Trophoblast cell (in vitro differentiated cells and primary cell): ENCODE measurements around the gene PCDHB9.
"Not testable (repeated sequence)": the region's sequence is repeated elsewhere in the genome, so short reads cannot be mapped to it uniquely, and the experiment has no call there.

Source experiments
- DNase-seq, 2 donors: peaks; one replicate each; pipeline ENCODE4 v3.0.0-alpha.2; 2016
- H2AFZ ChIP-seq: 2 replicates; pipeline ENCODE4 v1.6.1; 2013; ENCODE audit warnings: low read length, moderate library complexity, mild to moderate bottlenecking; ENCODE audit not compliant: insufficient read depth, poor library complexity
- H2AK5ac ChIP-seq: 2 replicates; pipeline ENCODE4 v1.6.1; 2013; ENCODE audit warnings: mild to moderate bottlenecking, low read length
- H2BK120ac ChIP-seq: 2 replicates; pipeline ENCODE4 v1.6.1; 2013; ENCODE audit warnings: low read length, mild to moderate bottlenecking, moderate library complexity; ENCODE audit not compliant: insufficient read depth, poor library complexity
- H2BK12ac ChIP-seq: 2 replicates; pipeline ENCODE4 v1.6.1; 2013; ENCODE audit warnings: mild to moderate bottlenecking, low read length, moderate library complexity
- H2BK5ac ChIP-seq: 2 replicates; pipeline ENCODE4 v1.6.1; 2013; ENCODE audit warnings: low read length, low read depth, moderate library complexity, mild to moderate bottlenecking; ENCODE audit not compliant: poor library complexity
- H3K14ac ChIP-seq: 2 replicates; pipeline ENCODE4 v1.6.1; 2013; ENCODE audit warnings: mild to moderate bottlenecking, low read length
- H3K18ac ChIP-seq: 2 replicates; pipeline ENCODE4 v1.6.1; 2013; ENCODE audit warnings: mild to moderate bottlenecking, low read length
- H3K23ac ChIP-seq: 2 replicates; pipeline ENCODE4 v1.6.1; 2013; ENCODE audit warnings: low read length
- H3K27ac ChIP-seq: 2 replicates; pipeline ENCODE4 v1.5.1; 2013; ENCODE audit warnings: low read depth, mild to moderate bottlenecking, inconsistent platforms, low read length, moderate library complexity
- H3K27me3 ChIP-seq: 2 replicates; pipeline ENCODE4 v1.6.1; 2013; ENCODE audit warnings: inconsistent platforms, mild to moderate bottlenecking, low read length, moderate library complexity; ENCODE audit not compliant: insufficient read depth
- H3K36me3 ChIP-seq, 2 experiments: 1 replicate in 1 of 2; 2 replicates in 1 of 2; pipeline ENCODE4 v1.6.1; 2013; ENCODE audit warnings: low read length in 2 of 2, mild to moderate bottlenecking in 2 of 2, moderate library complexity in 1 of 2; ENCODE audit not compliant: insufficient read depth in 2 of 2, control insufficient read depth in 1 of 2
- H3K4ac ChIP-seq: 2 replicates; pipeline ENCODE4 v1.6.1; 2013; ENCODE audit warnings: low read depth, mild to moderate bottlenecking, low read length, moderate library complexity
- H3K4me1 ChIP-seq, 2 experiments: 1 replicate in 1 of 2; 2 replicates in 1 of 2; pipeline ENCODE4 v1.6.1; 2013; ENCODE audit warnings: low read length in 2 of 2, mild to moderate bottlenecking in 2 of 2, moderate library complexity in 1 of 2; ENCODE audit not compliant: insufficient read depth in 2 of 2, control insufficient read depth in 1 of 2
- H3K4me2 ChIP-seq: 2 replicates; pipeline ENCODE4 v1.6.1; 2013; ENCODE audit warnings: inconsistent platforms, mild to moderate bottlenecking, low read length, moderate library complexity
- H3K4me3 ChIP-seq: 2 replicates; pipeline ENCODE4 v1.5.1; 2013; ENCODE audit warnings: mild to moderate bottlenecking, low read depth, low read length, inconsistent platforms
- H3K79me1 ChIP-seq: one replicate; pipeline ENCODE4 v1.6.1; 2013; ENCODE audit warnings: low read length
- H3K79me2 ChIP-seq: 2 replicates; pipeline ENCODE4 v1.6.1; 2013; ENCODE audit warnings: low read length, mild to moderate bottlenecking; ENCODE audit not compliant: control insufficient read depth, insufficient read depth, poor library complexity
- H3K9ac ChIP-seq: 2 replicates; pipeline ENCODE4 v1.6.1; 2013; ENCODE audit warnings: mild to moderate bottlenecking, low read length
- H3K9me3 ChIP-seq: 2 replicates; pipeline ENCODE4 v1.6.1; 2013; ENCODE audit warnings: low read depth, mild to moderate bottlenecking, control low read depth, inconsistent platforms, low read length; ENCODE audit not compliant: insufficient read depth
- H4K12ac ChIP-seq: 2 replicates; pipeline ENCODE4 v1.6.1; 2013; ENCODE audit warnings: low read depth, mild to moderate bottlenecking, low read length, moderate library complexity
- H4K8ac ChIP-seq: 2 replicates; pipeline ENCODE4 v1.6.1; 2013; ENCODE audit warnings: low read depth, mild to moderate bottlenecking, low read length, moderate library complexity
- H4K91ac ChIP-seq: one replicate; pipeline ENCODE4 v1.6.1; 2013; ENCODE audit warnings: low read depth, mild to moderate bottlenecking, low read length, moderate library complexity
- WGBS: extraction: QIAGEN DNeasy Blood & Tissue Kit; methylation state at CpG from one replicate; pipeline ENCODE4 v1.1.7; 2013; ENCODE audit warnings: missing lambda C conversion rate; ENCODE audit not compliant: insufficient read length, insufficient coverage; ENCODE audit errors: extremely low coverage; 5-methylcytosine and 5-hydroxymethylcytosine counted together

PCDHB9 gene

GRCh38 chr5:141199359-141200235 lies 12.6 kb downstream of the PCDHB9 start, which contains the start of gene PCDHB11:
Gene PCDHB11, plus strand, starts transcription at chr5:141199627. Its CDS starts 148 bp downstream, at chr5:141199775.
- no peaks in the 10 kb centered on the region for H3K79me2 ChIP-seq
- H4K12ac ChIP-seq = no peak within 1 kb of the TSS
- H3K79me1 ChIP-seq = no peaks in the 10 kb centered on the region
- no peak within 1 kb of the TSS for H2BK120ac ChIP-seq
- no peak within 1 kb of the TSS for H3K9ac ChIP-seq
- peak within 1 kb of the TSS; percentile 13 for H3K4me3 ChIP-seq
- no peak for DNase-seq
- H3K27me3 ChIP-seq = no peaks in the 10 kb centered on the region
- no peak within 1 kb of the TSS for H2AFZ ChIP-seq
- H2BK12ac ChIP-seq = no peak within 1 kb of the TSS
- H3K4ac ChIP-seq = no peak within 1 kb of the TSS
- H3K27ac ChIP-seq = no peak within 1 kb of the TSS
- WGBS = no CpG with 5 or more reads among the region's 21 CpGs
- no peak within 1 kb of the TSS for H3K18ac ChIP-seq
- H4K91ac ChIP-seq = no peak within 1 kb of the TSS
- no peak within 1 kb of the TSS for H2AK5ac ChIP-seq
- H3K4me1 ChIP-seq = no peaks in the 10 kb centered on the region
- no peak within 1 kb of the TSS for H3K14ac ChIP-seq
- H3K36me3 ChIP-seq = no peaks in the 10 kb centered on the region
- no peak within 1 kb of the TSS for H3K23ac ChIP-seq
- no peak within 1 kb of the TSS for H4K8ac ChIP-seq
- peak within 1 kb of the TSS; percentile 7 for H3K4me2 ChIP-seq
- no peak within 1 kb of the TSS for H2BK5ac ChIP-seq
- peaks cover 2% of the 10 kb centered on the region for H3K9me3 ChIP-seq

- not testable (repeated sequence) for DNase-seq, H3K79me2 ChIP-seq, H3K4me3 ChIP-seq, H3K23ac ChIP-seq, H4K12ac ChIP-seq, H3K9ac ChIP-seq, H3K4me1 ChIP-seq, H3K27me3 ChIP-seq, H2BK120ac ChIP-seq, H3K18ac ChIP-seq, H2AFZ ChIP-seq, H2AK5ac ChIP-seq, H3K4me2 ChIP-seq, H3K14ac ChIP-seq, H2BK5ac ChIP-seq, H3K9me3 ChIP-seq, H3K36me3 ChIP-seq, H3K4ac ChIP-seq, H4K8ac ChIP-seq, H2BK12ac ChIP-seq, H4K91ac ChIP-seq, H3K27ac ChIP-seq, H3K79me1 ChIP-seq
- no CpG with 5 or more reads among the region's 38 CpGs for WGBS
Measured at GRCh38 chr5:141201126-141201525, 14.2 kb downstream of the PCDHB9 start.

DNA sequence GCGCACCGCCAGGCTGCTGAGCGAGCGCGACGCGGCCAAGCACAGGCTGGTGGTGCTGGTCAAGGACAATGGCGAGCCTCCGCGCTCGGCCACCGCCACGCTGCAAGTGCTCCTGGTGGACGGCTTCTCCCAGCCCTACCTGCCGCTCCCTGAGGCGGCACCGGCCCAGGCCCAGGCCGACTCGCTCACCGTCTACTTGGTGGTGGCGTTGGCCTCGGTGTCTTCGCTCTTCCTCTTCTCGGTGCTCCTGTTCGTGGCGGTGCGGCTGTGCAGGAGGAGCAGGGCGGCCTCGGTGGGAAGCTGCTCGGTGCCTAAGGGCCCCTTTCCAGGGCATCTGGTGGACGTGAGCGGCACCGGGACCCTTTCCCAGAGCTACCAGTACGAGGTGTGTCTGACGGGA lies 14.7 kb downstream of the PCDHB9 start:
- not testable (repeated sequence) for H3K9ac ChIP-seq, H3K9me3 ChIP-seq, H4K12ac ChIP-seq, H3K14ac ChIP-seq, H3K4me2 ChIP-seq, H4K91ac ChIP-seq, H3K23ac ChIP-seq, H3K4me1 ChIP-seq, H3K18ac ChIP-seq, H3K79me2 ChIP-seq, H3K27ac ChIP-seq, H2BK12ac ChIP-seq, H2BK120ac ChIP-seq, H4K8ac ChIP-seq, H3K79me1 ChIP-seq, H2AFZ ChIP-seq, DNase-seq, H2AK5ac ChIP-seq, H3K36me3 ChIP-seq, H3K4ac ChIP-seq, H2BK5ac ChIP-seq, H3K4me3 ChIP-seq, H3K27me3 ChIP-seq
- no CpG with 5 or more reads among the region's 35 CpGs for WGBS

- H3K4me1 ChIP-seq = no peaks in the 10 kb centered on the region
- no peak within 1 kb of the TSS for H3K18ac ChIP-seq
- no peak within 1 kb of the TSS for H2AK5ac ChIP-seq
- H2BK12ac ChIP-seq = no peak within 1 kb of the TSS
- no peak within 1 kb of the TSS for H3K9ac ChIP-seq
- no peak within 1 kb of the TSS for H3K27ac ChIP-seq
- no peak within 1 kb of the TSS for H2BK5ac ChIP-seq
- no peaks in the 10 kb centered on the region for H3K27me3 ChIP-seq
- no peaks in the 10 kb centered on the region for H3K79me1 ChIP-seq
- no CpG with 5 or more reads among the region's 11 CpGs for WGBS
- H3K36me3 ChIP-seq = peaks cover 0 to 1% of the 10 kb centered on the region in 2 experiments
- H4K91ac ChIP-seq = no peak within 1 kb of the TSS
- no peak within 1 kb of the TSS for H2BK120ac ChIP-seq
- no peak within 1 kb of the TSS for H3K14ac ChIP-seq
- no peak within 1 kb of the TSS for H3K4me3 ChIP-seq
- no peak within 1 kb of the TSS for H3K23ac ChIP-seq
- H3K4me2 ChIP-seq = no peak within 1 kb of the TSS
- H3K9me3 ChIP-seq = no peaks in the 10 kb centered on the region
- no peak within 1 kb of the TSS for H4K12ac ChIP-seq
- no peak within 1 kb of the TSS for H2AFZ ChIP-seq
- H3K79me2 ChIP-seq = no peaks in the 10 kb centered on the region
- DNase-seq = no peak
- H4K8ac ChIP-seq = no peak within 1 kb of the TSS
- H3K4ac ChIP-seq = no peak within 1 kb of the TSS
Measured at GRCh38 chr5:141208478-141208877, 21.5 kb downstream of the PCDHB9 start, which contains the start of gene PCDHB12. Gene PCDHB12, plus strand, starts transcription at chr5:141208719. Its CDS starts 189 bp downstream, at chr5:141208908.
